HG03066 (cell line): ENCODE measurements around the gene CWC25.
"Not testable (repeated sequence)": the region's sequence is repeated elsewhere in the genome, so short reads cannot be mapped to it uniquely, and the experiment has no call there.

Experiments used
- ATAC-seq: cut with Tn5 transposase; IDR thresholded peaks from one replicate; pipeline ENCODE4 v1.9.1; 2021; ENCODE audit warnings: low read depth; ENCODE audit not compliant: unreplicated experiment

Gene CWC25

GRCh38 chr17:38824899-38825761, at the start of gene CWC25:
Gene CWC25 (minus strand): TSS chr17:38825321. CDS start chr17:38825183, 138 bp downstream.
- peak; percentile 69 for ATAC-seq

- ATAC-seq: no peak
Measured at GRCh38 chr17:38873640-38874380, 48.7 kb upstream of the CWC25 start.

- ATAC-seq: no peak
Measured at GRCh38 chr17:38872671-38873385, 47.7 kb upstream of the CWC25 start.

GRCh38 chr17:38872027-38872511, 46.9 kb upstream of the CWC25 start:
- no peak for ATAC-seq

GRCh38 chr17:38871247-38872015, 46.3 kb upstream of the CWC25 start:
- no peak for ATAC-seq

GRCh38 chr17:38870259-38871165, 45.4 kb upstream of the CWC25 start:
- ATAC-seq: peak; percentile 24

- ATAC-seq: peak; percentile 33
Measured at GRCh38 chr17:38869526-38870258, 44.6 kb upstream of the CWC25 start, which contains the start of gene LASP1. Gene LASP1 (plus strand): TSS chr17:38870058. CDS start chr17:38870190, 132 bp downstream.

- peak; percentile 29 for ATAC-seq
Measured at GRCh38 chr17:38868817-38869525, 43.9 kb upstream of the CWC25 start.

- no peak for ATAC-seq
Measured at GRCh38 chr17:38867968-38868816, 43.1 kb upstream of the CWC25 start.

- no peak for ATAC-seq
Measured at GRCh38 chr17:38867179-38867967, 42.3 kb upstream of the CWC25 start.

GRCh38 chr17:38864636-38865398, 39.7 kb upstream of the CWC25 start:
- ATAC-seq: no peak

GRCh38 chr17:38861399-38861843, 36.3 kb upstream of the CWC25 start:
- ATAC-seq: no peak

- no peak for ATAC-seq
Measured at GRCh38 chr17:38857271-38857670, 32.1 kb upstream of the CWC25 start.

- ATAC-seq: not testable (repeated sequence)
Measured at GRCh38 chr17:38855101-38855714, 30.1 kb upstream of the CWC25 start.
